ENCODE measurements around the gene RGL1. TPM values are rescaled to one million over a fixed set of nuclear protein-coding genes. Genes with fewer than 3 reads are reported as not detected.

RGL1 gene
- 0.26 and 0.64 TPM in 2 replicates for total RNA-seq

DNA sequence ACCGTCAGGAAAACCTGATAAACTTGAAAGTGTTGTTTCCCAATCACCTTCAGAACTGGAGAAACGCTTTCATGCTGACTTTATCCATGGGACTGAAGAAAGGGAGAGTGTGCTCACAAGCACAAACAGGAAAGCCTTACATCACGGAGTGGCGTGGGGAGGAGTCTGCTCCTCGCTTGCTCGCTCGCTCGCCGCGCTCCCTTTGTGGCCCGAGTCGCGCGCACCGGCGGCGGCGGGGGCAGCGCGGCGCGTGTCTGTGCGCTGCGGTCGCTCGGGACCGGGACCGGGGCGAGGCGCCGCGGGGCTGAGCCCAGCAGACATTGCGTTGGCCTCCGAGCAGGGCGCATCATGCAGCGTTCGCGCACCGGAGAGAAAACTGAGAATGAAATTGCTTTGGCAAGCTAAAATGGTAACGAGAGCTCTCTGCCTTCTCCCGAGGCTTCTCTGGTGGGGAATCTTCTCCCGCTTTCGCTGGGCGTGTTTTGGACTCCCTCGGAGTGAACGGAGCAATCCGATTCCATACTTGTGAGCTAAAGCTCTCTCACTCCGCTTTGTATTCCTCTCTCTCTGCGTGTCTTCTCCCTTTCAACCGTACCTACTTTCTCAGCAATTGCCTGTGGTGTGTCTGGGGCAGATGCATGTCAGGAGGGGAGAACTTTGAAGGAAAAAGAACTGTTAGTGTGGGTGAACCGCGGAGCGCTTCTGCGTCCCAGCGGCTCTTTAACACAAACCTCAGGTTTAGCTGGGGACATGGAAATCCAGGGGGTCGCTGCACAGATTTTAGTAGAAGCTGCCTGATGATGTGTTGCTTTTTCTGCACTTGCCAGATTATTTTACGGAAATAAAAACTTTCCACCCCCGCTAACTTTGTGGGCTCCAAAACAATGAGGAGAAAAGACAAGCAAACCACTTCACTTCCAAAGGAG, at the start of gene RGL1:
Gene RGL1 (plus strand): TSS at position 205 of the 926 bp plus-strand sequence. CDS start 178 bp downstream, at position 383.
- Histone ChIP-seq H3K27me3 (ENCODE audit: control insufficient read depth, insufficient read depth, low read length) (no peaks in the 10 kb centered on the region), H3K4me3 (ENCODE audit: low read depth, low read length) (peak within 1 kb of the TSS; percentile 55), H3K36me3 (ENCODE audit: control insufficient read depth, insufficient read depth, low read length) (no peaks in the 10 kb centered on the region)
- TF ChIP-seq, protein P1, sequence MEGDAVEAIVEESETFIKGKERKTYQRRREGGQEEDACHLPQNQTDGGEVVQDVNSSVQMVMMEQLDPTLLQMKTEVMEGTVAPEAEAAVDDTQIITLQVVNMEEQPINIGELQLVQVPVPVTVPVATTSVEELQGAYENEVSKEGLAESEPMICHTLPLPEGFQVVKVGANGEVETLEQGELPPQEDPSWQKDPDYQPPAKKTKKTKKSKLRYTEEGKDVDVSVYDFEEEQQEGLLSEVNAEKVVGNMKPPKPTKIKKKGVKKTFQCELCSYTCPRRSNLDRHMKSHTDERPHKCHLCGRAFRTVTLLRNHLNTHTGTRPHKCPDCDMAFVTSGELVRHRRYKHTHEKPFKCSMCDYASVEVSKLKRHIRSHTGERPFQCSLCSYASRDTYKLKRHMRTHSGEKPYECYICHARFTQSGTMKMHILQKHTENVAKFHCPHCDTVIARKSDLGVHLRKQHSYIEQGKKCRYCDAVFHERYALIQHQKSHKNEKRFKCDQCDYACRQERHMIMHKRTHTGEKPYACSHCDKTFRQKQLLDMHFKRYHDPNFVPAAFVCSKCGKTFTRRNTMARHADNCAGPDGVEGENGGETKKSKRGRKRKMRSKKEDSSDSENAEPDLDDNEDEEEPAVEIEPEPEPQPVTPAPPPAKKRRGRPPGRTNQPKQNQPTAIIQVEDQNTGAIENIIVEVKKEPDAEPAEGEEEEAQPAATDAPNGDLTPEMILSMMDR (IDR thresholded peaks at IDR 0.05; ENCODE audit: insufficient read depth, low read length, severe bottlenecking), result no peak
- FAIRE-seq (no peak), DNase-seq (ENCODE audit: low read depth) (peak; percentile 91)

DNA sequence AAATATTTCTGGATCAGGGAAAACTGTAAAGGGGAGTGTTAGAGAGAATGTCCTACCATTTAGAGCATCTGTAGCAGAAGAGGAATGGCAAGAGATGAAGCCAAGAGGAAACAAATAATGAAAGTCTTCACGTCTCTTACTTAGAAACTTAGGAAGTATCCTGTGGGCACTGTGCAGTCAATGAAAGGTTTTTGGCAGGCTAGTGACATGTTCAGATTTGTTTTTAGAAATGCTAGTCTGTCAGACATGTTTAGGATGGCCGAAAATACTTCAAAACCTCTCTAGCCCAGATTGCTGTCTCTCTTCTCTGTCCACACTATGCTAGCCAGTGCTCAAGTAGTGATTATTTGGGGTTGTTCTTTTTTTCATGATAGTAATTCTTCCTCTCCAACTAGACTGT, 48.6 kb upstream of the RGL1 start:
- DNase-seq (ENCODE audit: low read depth) (peak; percentile 5), FAIRE-seq (no peak)
- H3K36me3 ChIP-seq (ENCODE audit: control insufficient read depth, insufficient read depth, low read length), result no peaks in the 10 kb centered on the region
- no peaks in the 10 kb centered on the region for H3K27me3 ChIP-seq (ENCODE audit: control insufficient read depth, insufficient read depth, low read length)
- no peak overlapping the region for H3K4me3 ChIP-seq (ENCODE audit: low read depth, low read length)
- TF ChIP-seq, protein P1 (IDR thresholded peaks at IDR 0.05; ENCODE audit: insufficient read depth, low read length, severe bottlenecking), result no peak

DNA sequence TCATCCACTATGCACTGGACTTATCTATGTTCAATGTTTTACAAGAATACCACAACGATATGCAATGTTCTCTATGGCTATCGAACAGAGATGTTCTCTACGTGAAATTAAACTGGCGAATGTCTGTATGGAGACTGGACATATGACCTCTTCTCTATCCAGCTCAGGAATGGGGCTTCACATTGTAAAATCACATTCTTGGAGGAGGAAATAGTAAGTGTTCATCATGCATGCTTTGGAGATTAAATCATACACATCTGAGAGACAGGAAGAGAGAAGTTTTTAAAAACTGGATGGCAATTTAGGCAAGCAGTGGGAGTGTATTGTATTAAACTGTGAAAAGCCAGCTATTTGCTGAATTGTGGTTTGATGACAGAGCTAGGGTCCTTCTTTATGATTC, 47.9 kb upstream of the RGL1 start:
- FAIRE-seq (no peak), DNase-seq (ENCODE audit: low read depth) (peak; percentile 77)
- no peak overlapping the region for H3K4me3 ChIP-seq (ENCODE audit: low read depth, low read length)
- no peaks in the 10 kb centered on the region for H3K36me3 ChIP-seq (ENCODE audit: control insufficient read depth, insufficient read depth, low read length)
- TF ChIP-seq, protein P1 (IDR thresholded peaks at IDR 0.05; ENCODE audit: insufficient read depth, low read length, severe bottlenecking), result no peak
- H3K27me3 ChIP-seq (ENCODE audit: control insufficient read depth, insufficient read depth, low read length), result no peaks in the 10 kb centered on the region

DNA sequence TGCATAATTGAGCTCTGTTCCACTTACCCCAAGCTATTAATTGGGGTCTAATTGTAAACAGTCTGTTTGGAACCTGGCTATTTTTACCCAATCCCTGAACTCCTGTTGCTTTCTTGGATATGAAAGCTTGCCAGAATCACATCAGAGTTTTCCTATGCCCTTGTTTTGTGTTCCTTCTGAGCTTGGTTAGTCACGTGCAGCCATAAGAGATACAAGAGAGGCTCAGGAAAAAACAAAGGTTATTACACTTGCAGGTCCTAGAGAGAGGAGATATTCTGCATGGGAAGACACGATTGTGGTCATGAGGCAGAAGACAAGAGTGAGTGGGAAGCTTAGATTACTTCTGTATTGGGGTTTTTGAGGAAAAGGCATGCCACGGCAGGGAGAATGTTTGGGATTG, 46.0 kb upstream of the RGL1 start:
- no peak overlapping the region for H3K4me3 ChIP-seq (ENCODE audit: low read depth, low read length)
- no peaks in the 10 kb centered on the region for H3K36me3 ChIP-seq (ENCODE audit: control insufficient read depth, insufficient read depth, low read length)
- FAIRE-seq (no peak), DNase-seq (ENCODE audit: low read depth) (no peak)
- no peaks in the 10 kb centered on the region for H3K27me3 ChIP-seq (ENCODE audit: control insufficient read depth, insufficient read depth, low read length)
- TF ChIP-seq, protein P1 (IDR thresholded peaks at IDR 0.05; ENCODE audit: insufficient read depth, low read length, severe bottlenecking), result no peak

DNA sequence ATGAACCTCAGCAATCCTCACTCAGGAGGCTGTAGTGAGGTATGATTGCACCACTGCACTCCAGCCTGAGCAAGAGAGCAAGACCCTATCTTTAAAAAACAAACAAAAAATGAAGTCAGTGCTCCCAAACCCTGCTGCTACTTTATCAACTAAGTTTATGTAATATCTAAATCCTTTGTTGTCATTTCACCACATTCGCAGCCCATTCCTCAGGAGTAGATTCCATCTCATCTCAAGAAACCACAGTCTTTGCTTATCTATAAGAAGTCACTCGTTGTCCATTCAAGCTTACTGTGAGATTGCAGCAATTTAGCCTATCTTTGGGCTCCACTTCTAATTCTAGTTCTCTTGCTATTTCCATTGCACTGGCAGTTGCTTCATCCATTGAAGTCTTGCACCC, 44.3 kb upstream of the RGL1 start:
- FAIRE-seq (no peak), DNase-seq (ENCODE audit: low read depth) (no peak)
- no peak overlapping the region for H3K4me3 ChIP-seq (ENCODE audit: low read depth, low read length)
- TF ChIP-seq, protein P1 (IDR thresholded peaks at IDR 0.05; ENCODE audit: insufficient read depth, low read length, severe bottlenecking), result no peak
- H3K36me3 ChIP-seq (ENCODE audit: control insufficient read depth, insufficient read depth, low read length), result no peaks in the 10 kb centered on the region
- H3K27me3 ChIP-seq (ENCODE audit: control insufficient read depth, insufficient read depth, low read length), result no peaks in the 10 kb centered on the region

Measured in bronchial epithelial cell (primary cell).